GM12878 (cell line): ENCODE data around the gene PLSCR4. TPM values are rescaled to one million over a fixed set of nuclear protein-coding genes. Genes with fewer than 3 reads are reported as not detected.

ENCODE experiments used
- ATAC-seq: fragments of 200-7000 bp; cut with Tn5 transposase; 3 replicates; pipeline ENCODE4 v1.9.1; 2020; ENCODE audit warnings: mild to moderate bottlenecking, moderate library complexity
- BruUV-seq: library from RNA; stranded (reverse); fragments of 400-500 nt; replicated peaks from 2 replicates; lab custom pipeline; 2021; lab: Mats Ljungman, UMichigan
- CTCF ChIA-PET: fragments of 300-600 bp; sonication (Branson Sonifier 250); formaldehyde crosslinking; extraction: SDS; loops from one replicate; lab custom pipeline; 2021; ENCODE audit warnings: inconsistent platforms; lab: Yijun Ruan, JAX
- POLR2A ChIA-PET: fragments of 350-600 bp; formaldehyde crosslinking; extraction: SDS; loops from one replicate; lab custom pipeline; 2021; ENCODE audit warnings: inconsistent platforms; lab: Charles Lee
- RAD21 ChIA-PET: fragments of 300-600 bp; sonication (Branson Sonifier 250); formaldehyde crosslinking; loops from one replicate; lab custom pipeline; 2023; ENCODE audit warnings: antibody characterized with exemption; ENCODE audit not compliant: unreplicated experiment; lab: Charles Lee
- SMC1A ChIA-PET: fragments of 300-600 bp; sonication (Branson Sonifier 250); formaldehyde crosslinking; loops from one replicate; lab custom pipeline; 2023; ENCODE audit not compliant: unreplicated experiment, uncharacterized antibody; lab: Charles Lee
- DNase-seq: peaks from one replicate; pipeline ENCODE4 v3.0.0-alpha.2; 2011; ENCODE audit warnings: low read depth, low spot score
- FAIRE-seq: peaks from 3 replicates; lab custom pipeline; 2011; peaks lifted over from hg19 to GRCh38; lab: Jason Lieb, UNC
- H2AFZ ChIP-seq: 2 replicates; pipeline ENCODE4 v1.6.0; 2011; ENCODE audit warnings: low read depth, low read length, control low read depth; ENCODE audit not compliant: control insufficient read depth
- H3K27ac ChIP-seq: 2 replicates; pipeline ENCODE4 v1.5.1; 2011; ENCODE audit warnings: control low read depth; ENCODE audit not compliant: control insufficient read depth, insufficient read depth
- H3K27me3 ChIP-seq, 2 experiments: replicated peaks in 1 of 2; 2 replicates each; pipeline versions ENCODE4 v1.6.0 to v1.6.1; 2011; ENCODE audit warnings: low read length in 1 of 2; ENCODE audit not compliant: control insufficient read depth in 2 of 2, insufficient read depth in 2 of 2
- H3K36me3 ChIP-seq, 2 experiments: 2 replicates each; pipeline ENCODE4 v1.5.1; 2011; ENCODE audit warnings: low read length in 1 of 2; ENCODE audit not compliant: control insufficient read depth in 2 of 2, insufficient read depth in 2 of 2
- H3K4me1 ChIP-seq: 2 replicates; pipeline ENCODE4 v1.6.1; 2011; ENCODE audit warnings: mild to moderate bottlenecking, low read length, moderate library complexity, mixed read lengths; ENCODE audit not compliant: control insufficient read depth, insufficient read depth
- H3K4me2 ChIP-seq: 2 replicates; pipeline ENCODE4 v1.6.0; 2011; ENCODE audit warnings: control low read depth; ENCODE audit not compliant: control insufficient read depth, insufficient read depth
- H3K4me3 ChIP-seq: fragments of 200-600 bp; sonication (generic); 2 replicates; pipeline ENCODE4 v1.5.1; 2016
- H3K79me2 ChIP-seq: 2 replicates; pipeline ENCODE4 v1.6.0; 2011; ENCODE audit warnings: low read length; ENCODE audit not compliant: control insufficient read depth, insufficient read depth
- H3K9ac ChIP-seq: 2 replicates; pipeline ENCODE4 v1.8.0; 2011; ENCODE audit warnings: low read length, control low read depth, mixed read lengths; ENCODE audit not compliant: control insufficient read depth, insufficient read depth
- H3K9me3 ChIP-seq: replicated peaks from 3 replicates; pipeline ENCODE4 v1.5.1; 2011; ENCODE audit warnings: mild to moderate bottlenecking, low read length; ENCODE audit not compliant: control insufficient read depth, insufficient read depth
- H4K20me1 ChIP-seq: 2 replicates; pipeline ENCODE4 v1.6.0; 2011; ENCODE audit not compliant: control insufficient read depth, insufficient read depth
- HCFC1 ChIP-seq: fragments of 150-350 bp; IDR thresholded peaks from 2 replicates; pipeline ENCODE4 v1.6.1; 2014; ENCODE audit warnings: low read length
- HDAC6 ChIP-seq: fragments of 200-600 bp; sonication (generic); IDR thresholded peaks from one replicate; pipeline ENCODE4 v1.8.0; 2017; ENCODE audit warnings: antibody characterized with exemption; ENCODE audit not compliant: unreplicated experiment
- HDGF ChIP-seq: fragments of 450-650 bp; IDR thresholded peaks from 2 replicates; pipeline ENCODE4 v1.6.1; 2016; ENCODE audit warnings: antibody characterized with exemption
- IKZF1 ChIP-seq: fragments of 450-650 bp; conservative IDR thresholded peaks from 2 replicates; pipeline ENCODE4 v1.6.1; 2017; ENCODE audit warnings: antibody characterized with exemption, mild to moderate bottlenecking
- MTA2 ChIP-seq: fragments of 450-650 bp; IDR thresholded peaks from 2 replicates; pipeline ENCODE4 v1.6.1; 2016; ENCODE audit warnings: low read depth, mild to moderate bottlenecking, moderate library complexity
- MYC ChIP-seq: IDR thresholded peaks from 2 replicates; pipeline ENCODE4 v1.6.1; 2011; ENCODE audit warnings: mild to moderate bottlenecking, low read length, moderate library complexity, inconsistent platforms; ENCODE audit not compliant: insufficient read depth, insufficient replicate concordance, insufficient read length, severe bottlenecking
- SMC3 ChIP-seq: IDR thresholded peaks from 2 replicates; pipeline ENCODE4 v1.6.1; 2011; ENCODE audit warnings: low read length, improper control_type of control experiment, borderline replicate concordance
- SP1 ChIP-seq: IDR thresholded peaks from one replicate; pipeline ENCODE4 v1.6.1; 2011; ENCODE audit warnings: low read depth, low read length
- STAT3 ChIP-seq: IDR thresholded peaks from 2 replicates; pipeline ENCODE4 v1.6.1; 2011; ENCODE audit warnings: low read depth, low read length, improper control_type of control experiment
- WGBS: methylation state at CpG from one replicate; pipeline ENCODE4 v1.1.6; 2016; ENCODE audit warnings: low lambda C conversion rate; ENCODE audit not compliant: insufficient replicate concordance, insufficient coverage; ENCODE audit errors: missing lambda C conversion rate; 5-methylcytosine and 5-hydroxymethylcytosine counted together
- in situ Hi-C: fragments of 300-500 bp; cut with MboI; formaldehyde crosslinking; loops from 9 replicates; pipeline ENCODE4 v1.14.3; 2018; ENCODE audit warnings: mixed read lengths
- intact Hi-C: fragments of 100-400 bp; cut with micrococcal nuclease; formaldehyde crosslinking; loops from one replicate; pipeline ENCODE4 v1.14.2; 2022; ENCODE audit not compliant: unreplicated experiment
- polyA plus RNA-seq, 11 experiments: library from polyadenylated mRNA; depleted of rRNA in 4 of 11; unstranded in 6 of 11; stranded (reverse) in 5 of 11; fragments of >200 nt; fragmentation: Nextera tagmentation in 4 of 11; fragmentation: Illumina TruSeq in 1 of 11; extraction: Ambion mirVana in 4 of 11; extraction: Trizol in 1 of 11; gene quantifications; 1 replicate in 1 of 11; 2 replicates in 10 of 11; pipeline versions ENCODE4 v1.2.1 to v1.2.3, GENCODE V29; 2011 to 2016; ENCODE audit warnings: inconsistent platforms in 2 of 11, missing spikeins in 2 of 11, low read depth in 1 of 11
- total RNA-seq, 4 experiments: library from RNA; depleted of rRNA in 3 of 4; stranded (reverse); fragments of >200 nt in 3 of 4; fragmentation: Illumina TruSeq in 1 of 4; extraction: Trizol in 1 of 4; gene quantifications; 2 replicates each; pipeline versions ENCODE4 v1.2.1 to v1.2.3, GENCODE V29; 2013 to 2021
- TF ChIP-seq, protein P1 (sequence below): fragments of 450-650 bp; IDR thresholded peaks from 2 replicates; pipeline ENCODE4 v1.6.1; 2017; ENCODE audit warnings: mild to moderate bottlenecking, moderate library complexity
- TF ChIP-seq, protein P2 (sequence below), 3 experiments: IDR thresholded peaks in 2 of 3; conservative IDR thresholded peaks in 1 of 3; 2 replicates each; pipeline ENCODE4 v1.5.1; 2011; ENCODE audit warnings: low read depth in 3 of 3, low read length in 3 of 3, mild to moderate bottlenecking in 3 of 3, control low read depth in 2 of 3, moderate library complexity in 2 of 3, inconsistent platforms in 1 of 3, mixed read lengths in 1 of 3; ENCODE audit not compliant: control insufficient read depth in 2 of 3, insufficient read depth in 1 of 3; ENCODE audit errors: extremely low read depth in 1 of 3
- TF ChIP-seq, protein P3 (sequence below): fragments of 450-650 bp; IDR thresholded peaks from 2 replicates; pipeline ENCODE4 v1.6.1; 2017; ENCODE audit warnings: mild to moderate bottlenecking
- TF ChIP-seq, protein P4 (sequence below): IDR thresholded peaks from 2 replicates; pipeline ENCODE4 v1.6.1; 2011; ENCODE audit warnings: low read depth, mild to moderate bottlenecking, low read length, moderate library complexity, borderline replicate concordance; ENCODE audit errors: extremely low read depth

The PLSCR4 gene
- total and polyA plus RNA-seq, 10 of the 15 experiments (the other 5 are each of a cell fraction or from before 2014, with no cell fraction given) = 0.02 TPM; not detected in 9

DNA sequence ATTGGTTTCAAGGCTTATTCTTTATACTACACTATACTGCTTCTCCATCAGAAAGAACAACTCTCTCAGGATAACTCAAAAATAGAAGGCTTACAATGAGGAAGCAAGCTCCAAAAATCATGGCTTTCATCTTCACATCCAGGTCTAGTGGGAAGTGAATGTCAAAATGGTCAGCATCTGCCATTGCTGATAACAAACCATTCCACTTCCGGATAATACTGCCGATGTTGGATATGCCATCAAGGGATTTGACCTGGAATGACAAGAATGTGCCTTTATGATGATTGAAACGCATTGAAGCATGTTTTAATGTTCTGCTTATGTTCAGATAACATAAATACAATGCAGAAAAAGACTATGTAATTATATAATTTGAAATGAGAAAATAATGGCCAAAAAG lies 55.9 kb downstream of the PLSCR4 start (continued):
- TF ChIP-seq MYC (no peak), HDAC6 (no peak)

DNA sequence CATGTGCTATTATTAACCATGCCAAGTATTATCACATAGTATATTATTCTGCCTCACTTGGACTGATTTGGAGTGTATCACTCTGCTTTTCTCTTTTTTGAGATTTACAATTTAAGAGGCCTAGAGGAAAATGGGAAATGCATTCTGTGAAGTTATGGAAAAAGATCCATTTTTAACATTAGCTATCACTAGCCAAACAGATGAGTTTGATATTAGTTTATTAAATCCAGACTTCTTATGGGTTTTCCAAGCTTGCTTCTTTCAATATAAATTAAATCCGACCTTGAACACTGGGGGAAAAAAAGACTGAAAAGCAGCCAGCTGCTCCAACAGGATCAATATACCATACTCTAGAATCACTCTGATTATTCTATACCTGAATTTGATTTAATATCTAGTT lies 59.9 kb downstream of the PLSCR4 start:
- no peak for ATAC-seq
- TF ChIP-seq SMC3 = no peak
- TF ChIP-seq, protein P1, sequence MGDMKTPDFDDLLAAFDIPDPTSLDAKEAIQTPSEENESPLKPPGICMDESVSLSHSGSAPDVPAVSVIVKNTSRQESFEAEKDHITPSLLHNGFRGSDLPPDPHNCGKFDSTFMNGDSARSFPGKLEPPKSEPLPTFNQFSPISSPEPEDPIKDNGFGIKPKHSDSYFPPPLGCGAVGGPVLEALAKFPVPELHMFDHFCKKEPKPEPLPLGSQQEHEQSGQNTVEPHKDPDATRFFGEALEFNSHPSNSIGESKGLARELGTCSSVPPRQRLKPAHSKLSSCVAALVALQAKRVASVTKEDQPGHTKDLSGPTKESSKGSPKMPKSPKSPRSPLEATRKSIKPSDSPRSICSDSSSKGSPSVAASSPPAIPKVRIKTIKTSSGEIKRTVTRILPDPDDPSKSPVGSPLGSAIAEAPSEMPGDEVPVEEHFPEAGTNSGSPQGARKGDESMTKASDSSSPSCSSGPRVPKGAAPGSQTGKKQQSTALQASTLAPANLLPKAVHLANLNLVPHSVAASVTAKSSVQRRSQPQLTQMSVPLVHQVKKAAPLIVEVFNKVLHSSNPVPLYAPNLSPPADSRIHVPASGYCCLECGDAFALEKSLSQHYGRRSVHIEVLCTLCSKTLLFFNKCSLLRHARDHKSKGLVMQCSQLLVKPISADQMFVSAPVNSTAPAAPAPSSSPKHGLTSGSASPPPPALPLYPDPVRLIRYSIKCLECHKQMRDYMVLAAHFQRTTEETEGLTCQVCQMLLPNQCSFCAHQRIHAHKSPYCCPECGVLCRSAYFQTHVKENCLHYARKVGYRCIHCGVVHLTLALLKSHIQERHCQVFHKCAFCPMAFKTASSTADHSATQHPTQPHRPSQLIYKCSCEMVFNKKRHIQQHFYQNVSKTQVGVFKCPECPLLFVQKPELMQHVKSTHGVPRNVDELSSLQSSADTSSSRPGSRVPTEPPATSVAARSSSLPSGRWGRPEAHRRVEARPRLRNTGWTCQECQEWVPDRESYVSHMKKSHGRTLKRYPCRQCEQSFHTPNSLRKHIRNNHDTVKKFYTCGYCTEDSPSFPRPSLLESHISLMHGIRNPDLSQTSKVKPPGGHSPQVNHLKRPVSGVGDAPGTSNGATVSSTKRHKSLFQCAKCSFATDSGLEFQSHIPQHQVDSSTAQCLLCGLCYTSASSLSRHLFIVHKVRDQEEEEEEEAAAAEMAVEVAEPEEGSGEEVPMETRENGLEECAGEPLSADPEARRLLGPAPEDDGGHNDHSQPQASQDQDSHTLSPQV = no peak
- TF ChIP-seq STAT3 = no peak
- TF ChIP-seq, protein P2, sequence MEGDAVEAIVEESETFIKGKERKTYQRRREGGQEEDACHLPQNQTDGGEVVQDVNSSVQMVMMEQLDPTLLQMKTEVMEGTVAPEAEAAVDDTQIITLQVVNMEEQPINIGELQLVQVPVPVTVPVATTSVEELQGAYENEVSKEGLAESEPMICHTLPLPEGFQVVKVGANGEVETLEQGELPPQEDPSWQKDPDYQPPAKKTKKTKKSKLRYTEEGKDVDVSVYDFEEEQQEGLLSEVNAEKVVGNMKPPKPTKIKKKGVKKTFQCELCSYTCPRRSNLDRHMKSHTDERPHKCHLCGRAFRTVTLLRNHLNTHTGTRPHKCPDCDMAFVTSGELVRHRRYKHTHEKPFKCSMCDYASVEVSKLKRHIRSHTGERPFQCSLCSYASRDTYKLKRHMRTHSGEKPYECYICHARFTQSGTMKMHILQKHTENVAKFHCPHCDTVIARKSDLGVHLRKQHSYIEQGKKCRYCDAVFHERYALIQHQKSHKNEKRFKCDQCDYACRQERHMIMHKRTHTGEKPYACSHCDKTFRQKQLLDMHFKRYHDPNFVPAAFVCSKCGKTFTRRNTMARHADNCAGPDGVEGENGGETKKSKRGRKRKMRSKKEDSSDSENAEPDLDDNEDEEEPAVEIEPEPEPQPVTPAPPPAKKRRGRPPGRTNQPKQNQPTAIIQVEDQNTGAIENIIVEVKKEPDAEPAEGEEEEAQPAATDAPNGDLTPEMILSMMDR (IDR thresholded peaks at IDR 0.05 in 2 of 3, conservative IDR thresholded peaks at IDR 0.05 in 1 of 3; ENCODE audit: control insufficient read depth in 2 of 3, extremely low read depth in 1 of 3, insufficient read depth in 1 of 3, low read depth in 3 of 3, low read length in 3 of 3) = no peak
- TF ChIP-seq, protein P3, sequence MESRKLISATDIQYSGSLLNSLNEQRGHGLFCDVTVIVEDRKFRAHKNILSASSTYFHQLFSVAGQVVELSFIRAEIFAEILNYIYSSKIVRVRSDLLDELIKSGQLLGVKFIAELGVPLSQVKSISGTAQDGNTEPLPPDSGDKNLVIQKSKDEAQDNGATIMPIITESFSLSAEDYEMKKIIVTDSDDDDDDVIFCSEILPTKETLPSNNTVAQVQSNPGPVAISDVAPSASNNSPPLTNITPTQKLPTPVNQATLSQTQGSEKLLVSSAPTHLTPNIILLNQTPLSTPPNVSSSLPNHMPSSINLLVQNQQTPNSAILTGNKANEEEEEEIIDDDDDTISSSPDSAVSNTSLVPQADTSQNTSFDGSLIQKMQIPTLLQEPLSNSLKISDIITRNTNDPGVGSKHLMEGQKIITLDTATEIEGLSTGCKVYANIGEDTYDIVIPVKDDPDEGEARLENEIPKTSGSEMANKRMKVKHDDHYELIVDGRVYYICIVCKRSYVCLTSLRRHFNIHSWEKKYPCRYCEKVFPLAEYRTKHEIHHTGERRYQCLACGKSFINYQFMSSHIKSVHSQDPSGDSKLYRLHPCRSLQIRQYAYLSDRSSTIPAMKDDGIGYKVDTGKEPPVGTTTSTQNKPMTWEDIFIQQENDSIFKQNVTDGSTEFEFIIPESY = no peak
- no peak for TF ChIP-seq HCFC1
- no peak for TF ChIP-seq SP1
- TF ChIP-seq, protein P4, sequence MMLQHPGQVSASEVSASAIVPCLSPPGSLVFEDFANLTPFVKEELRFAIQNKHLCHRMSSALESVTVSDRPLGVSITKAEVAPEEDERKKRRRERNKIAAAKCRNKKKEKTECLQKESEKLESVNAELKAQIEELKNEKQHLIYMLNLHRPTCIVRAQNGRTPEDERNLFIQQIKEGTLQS = no peak
- TF ChIP-seq MTA2 = no peak
- TF ChIP-seq IKZF1 = no peak
- no peak for TF ChIP-seq HDGF
- H3K4me2 ChIP-seq = no peak overlapping the region
- no peak overlapping the region for H3K27ac ChIP-seq
- no TSS peak for BruUV-seq
- ChIA-PET CTCF (interaction anchor here (0.8 to 5.1 kb wide), 10 partner anchors 13 to 401 kb away, joined by 3 to 63 read pairs (median 11); no protein-coding TSS in a partner anchor), SMC1A (interaction anchor here (1.0 to 2.4 kb wide), 5 partner anchors 10 to 387 kb away, joined by 4 to 14 read pairs (median 4); no protein-coding TSS in a partner anchor), RAD21 (interaction anchor here (1.4 to 3.6 kb wide), 3 partner anchors 125 to 386 kb away, joined by 6 to 26 read pairs (median 21); no protein-coding TSS in a partner anchor), POLR2A (no interaction called here)
- H3K79me2 ChIP-seq = no peaks in the 10 kb centered on the region
- H3K27me3 ChIP-seq = no peaks in the 10 kb centered on the region
- H4K20me1 ChIP-seq = no peaks in the 10 kb centered on the region
- no peaks in the 10 kb centered on the region for H3K4me1 ChIP-seq
- H3K9me3 ChIP-seq = no peaks in the 10 kb centered on the region
- in situ Hi-C loops (loop anchor here (25.0 kb wide), 1 partner anchor 404 kb away; no protein-coding TSS in a partner anchor), intact Hi-C loops (no loop called here)
- no peak for DNase-seq
- 5% methylated on average over 1 of the region's 1 CpG for WGBS
- no peak for FAIRE-seq
- no peak overlapping the region for H3K9ac ChIP-seq
- no peak overlapping the region for H3K4me3 ChIP-seq
- no peak overlapping the region for H2AFZ ChIP-seq
- H3K36me3 ChIP-seq = no peaks in the 10 kb centered on the region
